Measurements from ENCODE around the gene DNAH2.

DNA sequence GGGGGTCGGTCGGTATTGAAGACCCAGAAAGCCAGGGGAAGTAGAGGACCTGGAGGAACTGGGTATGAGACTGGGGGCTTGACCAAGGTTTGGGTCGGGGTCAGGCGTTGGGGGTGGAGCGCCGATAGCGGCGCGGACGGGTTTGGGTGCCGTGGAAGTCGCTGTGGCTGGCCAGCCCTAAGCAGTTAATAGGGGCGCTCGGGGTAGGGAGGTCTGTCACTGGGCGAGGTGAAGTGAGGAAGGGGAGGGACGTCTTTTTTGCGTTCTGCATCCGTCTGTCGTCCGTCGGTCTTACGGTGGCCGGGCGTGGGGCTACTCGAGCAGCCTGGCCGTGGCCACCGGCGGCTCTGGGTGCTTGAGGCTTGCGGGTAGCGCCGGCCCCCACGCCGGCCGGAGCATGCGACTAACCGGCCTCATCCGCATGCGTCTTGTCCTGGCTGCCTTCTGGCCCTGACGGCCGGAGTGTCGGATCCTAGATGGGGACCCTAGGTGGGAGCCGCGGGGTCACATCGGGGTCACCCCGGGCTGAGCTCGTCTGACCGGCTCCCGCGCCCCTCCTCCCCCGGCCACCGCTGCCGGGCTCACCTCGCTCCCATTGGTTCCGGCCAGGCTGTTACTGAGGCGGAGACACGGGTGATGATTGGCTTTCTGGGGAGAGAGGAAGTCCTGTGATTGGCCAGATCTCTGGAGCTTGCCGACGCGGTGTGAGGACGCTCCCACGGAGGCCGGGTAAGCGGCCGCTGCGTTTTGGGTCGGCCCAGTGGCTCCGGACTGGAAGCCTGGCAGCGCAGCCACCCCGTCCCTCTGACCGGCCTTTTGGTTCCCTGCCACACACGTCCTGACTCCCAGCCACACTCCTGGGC is 127.0 kb downstream of the DNAH2 start:
- TF ChIP-seq GTF2F1 (IDR thresholded peaks at IDR 0.05; ENCODE audit: borderline replicate concordance, low read depth, low read length): no peak
- TF ChIP-seq KDM1A (IDR thresholded peaks at IDR 0.05; ENCODE audit: borderline replicate concordance, low read length): no peak
- TF ChIP-seq POLR2A (IDR thresholded peaks at IDR 0.05; ENCODE audit: control extremely low read depth in 1 of 2, low read depth in 2 of 2, low read length in 2 of 2): peak in 1 of 2 experiments; percentile 20; a peak in 1 of 3 replicates
